ENCODE measurements around the gene SNTG2. TPM values are rescaled to one million over a fixed set of nuclear protein-coding genes. Genes with fewer than 3 reads are reported as not detected.

SNTG2 gene
- total and polyA plus RNA-seq, 10 of the 15 experiments (the other 5 are each of a cell fraction or from before 2014, with no cell fraction given) = not detected

- WGBS (ENCODE audit: insufficient coverage, insufficient replicate concordance, low lambda C conversion rate, missing lambda C conversion rate) = 37% methylated on average over 6 of the region's 6 CpGs
- BruUV-seq (replicated peaks) = no TSS peak
- CTCF ChIA-PET = no interaction called here
These were observed 348.4 kb downstream of the SNTG2 start for GRCh38 chr2:1299043-1299442.

More at GRCh38 chr2:1299043-1299442, 348.4 kb downstream of the SNTG2 start:
- ATAC-seq (no peak), DNase-seq (ENCODE audit: low read depth, low spot score) (no peak), FAIRE-seq (no peak)
- TF ChIP-seq SPI1 (IDR thresholded peaks at IDR 0.05; ENCODE audit: borderline replicate concordance, insufficient read depth, low read depth, low read length) = no peak
- no peak for TF ChIP-seq EP300 (IDR thresholded peaks at IDR 0.05; ENCODE audit: borderline replicate concordance in 1 of 2, control insufficient read depth in 1 of 2, low read depth in 2 of 2, low read length in 2 of 2)
- TF ChIP-seq RELA (IDR thresholded peaks at IDR 0.05; ENCODE audit: borderline replicate concordance, partially characterized antibody) = no peak
- no peak for TF ChIP-seq HDGF (IDR thresholded peaks at IDR 0.05)
- no peak for TF ChIP-seq PAX8 (IDR thresholded peaks at IDR 0.05)
- no peak for TF ChIP-seq USF2 (IDR thresholded peaks at IDR 0.05; ENCODE audit: borderline replicate concordance, low read depth, low read length)
- no peak for TF ChIP-seq SMARCA5 (IDR thresholded peaks at IDR 0.05)
- TF ChIP-seq CHD2 (IDR thresholded peaks at IDR 0.05; ENCODE audit: borderline replicate concordance, low read depth, low read length) = no peak
- no peak for TF ChIP-seq ATF2 (IDR thresholded peaks at IDR 0.05; ENCODE audit: low read length)
- TF ChIP-seq EED (IDR thresholded peaks at IDR 0.05; ENCODE audit: low read depth) = no peak
- no peak for TF ChIP-seq IKZF2 (IDR thresholded peaks at IDR 0.05)
- no peak for TF ChIP-seq TCF3 (IDR thresholded peaks at IDR 0.05; ENCODE audit: borderline replicate concordance, insufficient read depth, low read depth, low read length)
- TF ChIP-seq ZNF687 (IDR thresholded peaks at IDR 0.05) = no peak
- TF ChIP-seq RAD51 (IDR thresholded peaks at IDR 0.05) = no peak
- H2AFZ ChIP-seq (ENCODE audit: control insufficient read depth, low read depth, low read length) = no peak overlapping the region
- no peak overlapping the region for H3K9ac ChIP-seq (ENCODE audit: control insufficient read depth, insufficient read depth, low read length)
- ChIA-PET RAD21 (ENCODE audit: unreplicated experiment) (no interaction called here), SMC1A (ENCODE audit: uncharacterized antibody, unreplicated experiment) (no interaction called here), POLR2A (no interaction called here)
- no peaks in the 10 kb centered on the region for H3K4me1 ChIP-seq (ENCODE audit: control insufficient read depth, insufficient read depth, low read length)
- no peaks in the 10 kb centered on the region for H3K9me3 ChIP-seq (replicated peaks; ENCODE audit: control insufficient read depth, insufficient read depth, low read length)
- no peaks in the 10 kb centered on the region for H3K27me3 ChIP-seq (replicated peaks in 1 of 2; ENCODE audit: control insufficient read depth in 2 of 2, insufficient read depth in 2 of 2, low read length in 1 of 2)
- in situ Hi-C loops (cut with MboI) = no loop called here
- no peaks in the 10 kb centered on the region for H4K20me1 ChIP-seq (ENCODE audit: control insufficient read depth, insufficient read depth)
- no peak overlapping the region for H3K27ac ChIP-seq (ENCODE audit: control insufficient read depth, insufficient read depth)
- no peak overlapping the region for H3K4me2 ChIP-seq (ENCODE audit: control insufficient read depth, insufficient read depth)
- no peaks in the 10 kb centered on the region for H3K36me3 ChIP-seq (ENCODE audit: control insufficient read depth in 2 of 2, insufficient read depth in 2 of 2, low read length in 1 of 2)
- H3K4me3 ChIP-seq = no peak overlapping the region
- intact Hi-C loops (cut with micrococcal nuclease; ENCODE audit: unreplicated experiment) = no loop called here
- H3K79me2 ChIP-seq (ENCODE audit: control insufficient read depth, insufficient read depth, low read length) = no peaks in the 10 kb centered on the region
